ENCODE measurements around the gene TMCO6. TPM values are rescaled to one million over a fixed set of nuclear protein-coding genes. Genes with fewer than 3 reads are reported as not detected.
A peak's percentile ranks its signal among the peaks of the same experiment; 100 is the strongest.

TMCO6 gene
- total and polyA plus RNA-seq, 9 of the 15 experiments (the other 6 are each of a cell fraction or from before 2014, with no cell fraction given) = 3.4 to 46.4 (median 16.7) TPM

DNA sequence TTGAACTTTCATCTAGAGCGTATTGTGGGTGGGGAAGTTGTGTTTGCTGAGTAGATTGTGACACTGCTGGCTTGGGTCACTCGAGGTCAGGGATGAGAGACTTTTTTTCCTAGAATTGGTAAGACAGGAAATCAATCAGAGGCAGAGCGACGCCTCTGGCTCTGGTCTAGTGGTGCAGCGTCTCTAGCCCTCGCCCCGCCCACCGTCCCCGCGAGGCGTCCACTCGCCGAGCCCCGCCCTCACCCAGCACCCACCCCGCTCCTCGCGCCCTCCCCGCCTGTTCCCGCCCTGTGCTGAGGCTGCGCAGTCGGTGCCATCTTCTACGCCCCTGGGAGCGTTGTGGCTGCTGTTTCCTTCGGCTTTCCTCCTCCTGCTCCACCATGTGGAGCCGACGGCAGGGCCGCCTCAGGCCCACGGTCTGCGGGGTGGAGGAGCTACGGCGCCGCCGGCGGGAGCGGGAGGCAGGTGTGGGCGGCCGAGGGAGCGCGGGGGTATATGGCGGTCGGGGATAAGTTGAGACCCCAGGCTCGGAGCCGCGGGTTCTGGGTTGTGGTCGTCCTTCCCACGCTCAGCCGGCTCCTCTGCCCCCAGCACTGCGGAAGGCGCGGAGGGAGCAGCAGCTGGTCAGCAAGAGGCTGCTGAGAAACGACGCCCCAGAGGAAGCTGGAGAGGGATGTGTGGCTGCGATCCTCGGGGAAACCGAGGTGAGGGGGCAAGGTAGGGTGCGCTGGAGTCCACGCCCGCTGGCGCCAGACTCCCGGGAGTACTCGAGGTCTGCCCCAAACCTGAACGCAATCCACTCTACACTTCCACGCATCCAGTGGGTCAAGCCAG, at the start of gene TMCO6 (continued):
- TF ChIP-seq ZZZ3 (IDR thresholded peaks at IDR 0.05) = no peak
- TF ChIP-seq GABPA (tag; conservative IDR thresholded peaks at IDR 0.05; ENCODE audit: low read depth) = peak; percentile 66; the same call in 1 of the 2 replicates
- TF ChIP-seq RBM22 (IDR thresholded peaks at IDR 0.05; ENCODE audit: low read depth, low read length, poor library complexity, severe bottlenecking) = peak; percentile 47
- no peak for TF ChIP-seq NR2F6 (CRISPR knock-in tag; IDR thresholded peaks at IDR 0.05)
- TF ChIP-seq CBFA2T2 (conservative IDR thresholded peaks at IDR 0.05) = no peak
- no peak for TF ChIP-seq BRF1 (IDR thresholded peaks at IDR 0.05; ENCODE audit: borderline replicate concordance, extremely low read depth, insufficient read length)
- TF ChIP-seq PML (IDR thresholded peaks at IDR 0.05; ENCODE audit: low read length) = peak; percentile 72
- TF ChIP-seq ZNF134 (CRISPR knock-in tag; conservative IDR thresholded peaks at IDR 0.05) = no peak
- no peak for TF ChIP-seq EHMT2 (IDR thresholded peaks at IDR 0.05)
- TF ChIP-seq KHSRP (IDR thresholded peaks at IDR 0.05) = no peak
- TF ChIP-seq NFYB (IDR thresholded peaks at IDR 0.05; ENCODE audit: extremely low read depth, insufficient read length) = no peak
- no peak; a peak in 1 of 4 replicates for TF ChIP-seq SRF (CRISPR knock-in tag; IDR thresholded peaks at IDR 0.05)
- TF ChIP-seq TOE1 (IDR thresholded peaks at IDR 0.05; ENCODE audit: borderline replicate concordance) = peak; percentile 30; the same call in 1 of the 2 replicates
- no peak for TF ChIP-seq TOE1 (CRISPR knock-in tag; IDR thresholded peaks at IDR 0.05; ENCODE audit: borderline replicate concordance, low read depth)
- no peak for TF ChIP-seq SMARCB1 (IDR thresholded peaks at IDR 0.05; ENCODE audit: insufficient read length, low read depth)
- TF ChIP-seq FOXP1 (CRISPR knock-in tag; IDR thresholded peaks at IDR 0.05) = peak; percentile 66
- no peak; the same call in 1 of the 2 replicates for TF ChIP-seq ZFP91 (CRISPR knock-in tag; IDR thresholded peaks at IDR 0.05)
- TF ChIP-seq LCOR (CRISPR knock-in tag; IDR thresholded peaks at IDR 0.05) = peak; percentile 84
- no peak for TF ChIP-seq ZKSCAN3 (CRISPR knock-in tag; IDR thresholded peaks at IDR 0.05)
- peak; percentile 81 for TF ChIP-seq EP300 (IDR thresholded peaks at IDR 0.05; ENCODE audit: low read length)
- peak; percentile 16; the same call in 1 of the 2 replicates for TF ChIP-seq ZNF589 (CRISPR knock-in tag; IDR thresholded peaks at IDR 0.05; ENCODE audit: low read depth)
- peak; percentile 69; the same call in 1 of the 2 replicates for TF ChIP-seq ZNF282 (CRISPR knock-in tag; IDR thresholded peaks at IDR 0.05)
- TF ChIP-seq, protein P1, sequence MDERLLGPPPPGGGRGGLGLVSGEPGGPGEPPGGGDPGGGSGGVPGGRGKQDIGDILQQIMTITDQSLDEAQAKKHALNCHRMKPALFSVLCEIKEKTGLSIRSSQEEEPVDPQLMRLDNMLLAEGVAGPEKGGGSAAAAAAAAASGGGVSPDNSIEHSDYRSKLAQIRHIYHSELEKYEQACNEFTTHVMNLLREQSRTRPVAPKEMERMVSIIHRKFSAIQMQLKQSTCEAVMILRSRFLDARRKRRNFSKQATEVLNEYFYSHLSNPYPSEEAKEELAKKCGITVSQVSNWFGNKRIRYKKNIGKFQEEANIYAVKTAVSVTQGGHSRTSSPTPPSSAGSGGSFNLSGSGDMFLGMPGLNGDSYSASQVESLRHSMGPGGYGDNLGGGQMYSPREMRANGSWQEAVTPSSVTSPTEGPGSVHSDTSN (CRISPR knock-in tag; IDR thresholded peaks at IDR 0.05; ENCODE audit: low read depth) = peak; percentile 42; the same call in 1 of the 2 replicates
- TF ChIP-seq, protein P1 (tag; conservative IDR thresholded peaks at IDR 0.05; ENCODE audit: low read depth) = peak; percentile 92
- TF ChIP-seq STAT5B (CRISPR knock-in tag; IDR thresholded peaks at IDR 0.05) = no peak
- TF ChIP-seq U2AF2 (optimal IDR thresholded peaks at IDR 0.05; ENCODE audit: low read depth, low read length) = no peak
- TF ChIP-seq ZNF140 (CRISPR knock-in tag; IDR thresholded peaks at IDR 0.05) = no peak

All from K562 (cell line).